ENCODE results near the gene RTL5.

Gene RTL5

GRCh38 chrX:72141372-72142004, 9.8 kb upstream of the RTL5 start:
- Histone ChIP-seq H3K9me3 (ENCODE audit: low read length) (no peaks in the 10 kb centered on the region), H3K79me2 (ENCODE audit: insufficient read depth, low read length) (no peaks in the 10 kb centered on the region), H3K9me2 (ENCODE audit: low read depth, low read length) (no peaks in the 10 kb centered on the region), H3K4me2 (ENCODE audit: low read length) (no peak overlapping the region), H3K9ac (ENCODE audit: low read length) (no peak overlapping the region), H3K27me3 (ENCODE audit: insufficient read depth, low read length) (no peaks in the 10 kb centered on the region), H3K36me3 (ENCODE audit: insufficient read depth, low read length) (no peaks in the 10 kb centered on the region), H3F3A (ENCODE audit: insufficient read depth, low read length) (no peaks in the 10 kb centered on the region), H3K4me1 (ENCODE audit: insufficient read depth, low read length, severe bottlenecking) (no peaks in the 10 kb centered on the region), H3K4me3 (ENCODE audit: low read depth, low read length, poor library complexity, severe bottlenecking) (no peak overlapping the region), H3K27ac (ENCODE audit: low read depth, low read length, poor library complexity, severe bottlenecking) (no peak overlapping the region), H2AFZ (ENCODE audit: low read length) (no peak overlapping the region), H4K20me1 (ENCODE audit: insufficient read depth, low read length) (no peaks in the 10 kb centered on the region)
- no peak for TF ChIP-seq EZH2 (IDR thresholded peaks at IDR 0.05; ENCODE audit: borderline replicate concordance, low read length)
- TF ChIP-seq CTCF (IDR thresholded peaks at IDR 0.05; ENCODE audit: low read length) = no peak

GRCh38 chrX:72139538-72139937, 7.8 kb upstream of the RTL5 start:
- H3K27ac ChIP-seq (ENCODE audit: low read depth, low read length, poor library complexity, severe bottlenecking) = no peak overlapping the region
- no peak overlapping the region for H3K4me2 ChIP-seq (ENCODE audit: low read length)
- no peak overlapping the region for H2AFZ ChIP-seq (ENCODE audit: low read length)
- no peak overlapping the region for H3K4me3 ChIP-seq (ENCODE audit: low read depth, low read length, poor library complexity, severe bottlenecking)
- no peaks in the 10 kb centered on the region for H3K9me3 ChIP-seq (ENCODE audit: low read length)
- no peaks in the 10 kb centered on the region for H3K4me1 ChIP-seq (ENCODE audit: insufficient read depth, low read length, severe bottlenecking)
- H3K9me2 ChIP-seq (ENCODE audit: low read depth, low read length) = no peaks in the 10 kb centered on the region
- H3F3A ChIP-seq (ENCODE audit: insufficient read depth, low read length) = no peaks in the 10 kb centered on the region
- no peaks in the 10 kb centered on the region for H3K27me3 ChIP-seq (ENCODE audit: insufficient read depth, low read length)
- no peak overlapping the region for H3K9ac ChIP-seq (ENCODE audit: low read length)
- TF ChIP-seq EZH2 (IDR thresholded peaks at IDR 0.05; ENCODE audit: borderline replicate concordance, low read length) = no peak
- TF ChIP-seq CTCF (IDR thresholded peaks at IDR 0.05; ENCODE audit: low read length) = no peak
- no peaks in the 10 kb centered on the region for H4K20me1 ChIP-seq (ENCODE audit: insufficient read depth, low read length)
- no peaks in the 10 kb centered on the region for H3K36me3 ChIP-seq (ENCODE audit: insufficient read depth, low read length)
- no peaks in the 10 kb centered on the region for H3K79me2 ChIP-seq (ENCODE audit: insufficient read depth, low read length)

- no peaks in the 10 kb centered on the region for H3K27me3 ChIP-seq (ENCODE audit: insufficient read depth, low read length)
- no peak overlapping the region for H2AFZ ChIP-seq (ENCODE audit: low read length)
- no peaks in the 10 kb centered on the region for H3K4me1 ChIP-seq (ENCODE audit: insufficient read depth, low read length, severe bottlenecking)
- no peak overlapping the region for H3K27ac ChIP-seq (ENCODE audit: low read depth, low read length, poor library complexity, severe bottlenecking)
- H3K9me2 ChIP-seq (ENCODE audit: low read depth, low read length) = no peaks in the 10 kb centered on the region
- no peak for TF ChIP-seq CTCF (IDR thresholded peaks at IDR 0.05; ENCODE audit: low read length)
- no peak for TF ChIP-seq EZH2 (IDR thresholded peaks at IDR 0.05; ENCODE audit: borderline replicate concordance, low read length)
- no peak overlapping the region for H3K4me3 ChIP-seq (ENCODE audit: low read depth, low read length, poor library complexity, severe bottlenecking)
- no peaks in the 10 kb centered on the region for H4K20me1 ChIP-seq (ENCODE audit: insufficient read depth, low read length)
- H3K4me2 ChIP-seq (ENCODE audit: low read length) = no peak overlapping the region
- H3K9me3 ChIP-seq (ENCODE audit: low read length) = no peaks in the 10 kb centered on the region
- no peaks in the 10 kb centered on the region for H3K79me2 ChIP-seq (ENCODE audit: insufficient read depth, low read length)
- no peaks in the 10 kb centered on the region for H3F3A ChIP-seq (ENCODE audit: insufficient read depth, low read length)
- H3K9ac ChIP-seq (ENCODE audit: low read length) = no peak overlapping the region
- no peaks in the 10 kb centered on the region for H3K36me3 ChIP-seq (ENCODE audit: insufficient read depth, low read length)
These were observed 6.3 kb upstream of the RTL5 start for GRCh38 chrX:72137846-72138495.
